M059J (cell line): Measurements from ENCODE around the gene KCNK4. TPM values are rescaled to one million over a fixed set of nuclear protein-coding genes. Genes with fewer than 3 reads are reported as not detected.

Experiments
- DNase-seq: peaks from one replicate; pipeline ENCODE4 v3.0.0-alpha.2; 2012; ENCODE audit warnings: low read depth
- total RNA-seq: library from RNA; depleted of rRNA; stranded (reverse); fragments of >200 nt; shearing (Covaris generic); gene quantifications from 2 replicates; pipeline ENCODE4 v1.2.3, GENCODE V29; 2014

KCNK4 gene
- total RNA-seq, 1 experiment from 2014 or later: 0.10 TPM

DNA sequence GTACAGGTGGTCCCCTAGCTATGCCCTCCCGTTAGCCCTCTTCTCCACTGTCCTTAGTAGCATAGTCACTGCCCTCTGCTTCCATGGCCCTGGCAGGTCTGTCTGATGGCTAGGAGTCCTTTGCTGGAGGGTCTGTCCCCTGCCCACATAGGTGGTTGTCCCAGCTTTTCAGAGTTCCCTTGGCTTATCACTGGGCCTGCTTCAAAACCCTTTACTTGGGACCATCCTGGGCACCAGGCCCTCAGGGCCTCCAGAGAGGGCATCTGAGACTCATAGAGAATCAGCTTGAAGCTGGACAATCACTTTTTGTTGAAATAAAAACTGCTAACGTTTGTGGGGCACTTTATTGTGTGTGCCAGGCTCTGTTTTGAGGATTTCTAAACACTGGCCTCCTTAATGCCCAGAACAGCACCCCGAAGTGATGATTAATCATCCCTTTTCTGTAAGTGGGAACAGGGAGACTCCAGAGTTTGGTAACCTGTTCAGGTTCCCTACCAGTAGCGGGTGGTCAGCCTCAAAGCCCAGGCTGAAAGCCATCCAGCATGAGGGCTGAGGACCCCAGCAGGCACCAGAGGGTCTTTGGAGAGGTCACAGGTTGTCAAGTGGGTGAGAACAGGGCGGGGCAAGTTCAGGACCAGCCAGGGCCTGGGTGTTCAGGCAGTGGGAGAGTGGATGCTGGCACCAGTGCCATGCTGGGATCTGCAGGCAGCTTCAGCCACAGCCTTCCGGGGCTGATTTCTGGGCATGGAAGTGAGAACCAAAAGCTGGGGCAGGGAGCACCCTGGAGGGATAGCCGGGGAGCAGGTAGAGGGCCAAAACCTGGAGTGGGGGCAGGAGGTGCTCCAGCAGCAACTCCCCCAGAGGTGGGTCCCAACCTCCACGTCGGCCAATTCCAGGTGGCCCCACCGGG lies 495 bp upstream of the KCNK4 start:
- no peak for DNase-seq

DNA sequence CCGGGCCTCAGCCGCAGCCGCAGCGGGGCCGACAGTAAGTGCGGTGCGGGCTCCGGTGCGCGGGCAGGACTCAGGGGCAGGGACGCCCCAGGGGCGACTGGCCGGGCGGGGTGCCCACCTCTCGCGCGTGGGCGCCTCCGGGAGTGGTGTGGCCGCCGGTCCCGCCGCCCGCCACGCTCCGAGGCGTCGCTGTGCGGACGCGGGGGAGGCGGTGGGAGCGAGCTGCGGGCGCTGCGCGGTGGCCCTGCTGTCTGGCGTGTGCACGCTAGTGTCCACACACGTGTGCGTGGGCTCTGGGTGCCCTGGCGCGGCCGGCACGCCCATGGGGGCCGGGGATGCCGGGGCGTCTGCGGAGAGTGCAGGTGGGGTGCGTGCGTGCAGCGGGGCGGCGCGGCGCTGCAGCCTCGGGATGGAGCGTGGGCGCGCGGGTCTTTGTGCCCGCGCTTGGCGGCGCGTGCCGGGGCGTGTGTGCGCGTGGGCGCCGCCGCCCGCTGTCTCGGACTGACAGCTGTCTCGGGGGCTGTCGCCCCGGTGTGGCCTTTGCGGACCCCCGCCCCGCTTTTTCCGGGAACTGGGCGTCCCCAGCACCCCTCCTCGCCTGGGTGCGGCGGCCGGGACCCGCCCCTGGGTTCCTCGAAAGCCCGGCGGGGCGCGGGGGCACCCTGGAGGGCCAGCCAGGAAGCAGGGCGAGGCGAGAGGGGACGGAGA lies 804 bp downstream of the KCNK4 start:
- no peak for DNase-seq

DNA sequence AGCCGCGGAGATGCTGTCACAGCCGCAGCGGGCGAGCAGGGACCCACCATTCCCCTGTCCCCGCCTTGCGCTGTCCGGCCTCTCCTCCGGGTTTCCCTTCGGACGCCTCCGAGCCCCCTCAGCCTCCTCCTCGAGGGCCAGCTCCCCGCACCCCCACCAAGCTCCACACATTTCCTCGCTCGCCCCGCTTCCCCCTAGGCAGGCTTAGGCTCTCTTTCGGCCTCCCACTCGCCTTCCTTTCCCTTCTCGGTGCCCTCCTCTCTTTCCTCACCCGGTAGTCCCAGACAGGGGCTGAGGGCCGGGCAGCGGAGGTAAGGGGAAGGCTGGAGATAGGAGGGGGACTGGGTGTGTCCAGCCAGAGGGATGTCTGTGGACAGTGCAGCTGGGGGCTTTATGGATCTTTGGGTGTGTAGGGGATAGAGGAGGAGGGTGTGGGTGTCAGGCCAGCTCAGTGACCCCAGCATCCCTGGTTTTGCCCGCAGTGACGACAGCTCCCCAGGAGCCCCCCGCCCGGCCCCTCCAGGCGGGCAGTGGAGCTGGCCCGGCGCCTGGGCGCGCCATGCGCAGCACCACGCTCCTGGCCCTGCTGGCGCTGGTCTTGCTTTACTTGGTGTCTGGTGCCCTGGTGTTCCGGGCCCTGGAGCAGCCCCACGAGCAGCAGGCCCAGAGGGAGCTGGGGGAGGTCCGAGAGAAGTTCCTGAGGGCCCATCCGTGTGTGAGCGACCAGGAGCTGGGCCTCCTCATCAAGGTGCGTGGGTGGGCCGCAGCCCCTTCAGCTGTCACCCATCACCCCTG lies 1.6 kb downstream of the KCNK4 start:
- DNase-seq: no peak

- no peak for DNase-seq
Observed at GRCh38 chr11:64294774-64295173, 3.7 kb downstream of the KCNK4 start.

GRCh38 chr11:64295760-64296159 lies 4.7 kb downstream of the KCNK4 start:
- DNase-seq: no peak

GRCh38 chr11:64296236-64296635 lies 5.1 kb downstream of the KCNK4 start:
- no peak for DNase-seq

GRCh38 chr11:64296830-64297698 lies 6.0 kb downstream of the KCNK4 start:
- no peak for DNase-seq

GRCh38 chr11:64297699-64298358 lies 6.7 kb downstream of the KCNK4 start:
- no peak for DNase-seq

GRCh38 chr11:64298966-64299846 lies 8.1 kb downstream of the KCNK4 start:
- peak; percentile 25 for DNase-seq

- DNase-seq: no peak
Observed at GRCh38 chr11:64299847-64300648, 8.9 kb downstream of the KCNK4 start, which contains the start of gene CATSPERZ. TSS of gene CATSPERZ (plus strand) at chr11:64300358. CDS start at chr11:64300411, 53 bp downstream.

GRCh38 chr11:64303109-64304031 lies 12.3 kb downstream of the KCNK4 start:
- DNase-seq: no peak

DNA sequence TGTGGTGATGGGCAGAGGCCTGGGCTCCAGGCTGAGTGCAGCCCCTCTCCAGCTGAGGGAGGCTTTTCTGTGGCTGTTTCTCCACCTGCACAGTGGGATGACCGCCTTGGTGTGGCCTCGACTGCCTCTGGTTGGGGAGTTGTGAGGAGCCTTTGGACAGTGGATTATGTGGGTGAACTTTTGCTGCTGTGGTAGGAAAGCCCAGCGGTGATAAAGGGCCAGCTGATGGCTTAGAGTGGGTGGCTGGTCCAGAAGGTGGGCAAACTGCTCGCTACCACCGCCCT lies 12.9 kb downstream of the KCNK4 start:
- DNase-seq: no peak

DNA sequence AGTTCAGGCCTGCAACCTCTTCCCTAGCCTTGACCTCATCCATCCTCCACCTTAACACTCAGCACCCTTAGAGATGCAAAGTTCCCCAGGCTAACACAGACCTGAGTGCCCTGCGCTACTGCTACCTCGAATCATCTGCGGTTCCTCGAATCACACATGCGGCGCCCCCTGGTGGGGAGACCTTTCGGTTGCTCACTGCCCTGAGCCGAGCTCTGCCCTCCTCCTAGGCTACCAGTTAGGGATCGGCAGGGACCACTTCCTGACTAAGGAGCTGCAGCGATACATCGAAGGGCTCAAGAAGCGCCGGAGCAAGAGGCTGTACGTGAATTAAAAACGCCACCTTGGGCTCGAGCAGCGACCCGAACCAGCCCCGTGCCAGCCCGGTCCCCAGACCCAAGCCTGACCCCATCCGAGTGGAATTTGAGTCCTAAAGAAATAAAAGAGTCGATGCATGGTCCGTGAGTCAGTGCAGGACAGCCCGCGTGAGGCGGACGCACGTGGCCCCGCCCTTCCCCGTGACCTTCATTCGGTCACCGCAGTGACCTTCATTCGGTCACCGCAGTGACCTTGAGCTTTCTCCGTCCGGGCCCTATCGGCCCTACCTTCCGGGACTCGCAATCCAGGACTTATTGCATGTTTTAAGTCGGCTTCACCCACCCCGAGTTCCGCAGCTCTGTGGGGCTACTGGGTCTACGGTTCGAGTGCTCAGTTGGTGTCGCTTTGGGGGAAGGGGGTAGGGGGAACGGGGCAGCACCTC lies 13.4 kb downstream of the KCNK4 start:
- DNase-seq: peak; percentile 89

DNA sequence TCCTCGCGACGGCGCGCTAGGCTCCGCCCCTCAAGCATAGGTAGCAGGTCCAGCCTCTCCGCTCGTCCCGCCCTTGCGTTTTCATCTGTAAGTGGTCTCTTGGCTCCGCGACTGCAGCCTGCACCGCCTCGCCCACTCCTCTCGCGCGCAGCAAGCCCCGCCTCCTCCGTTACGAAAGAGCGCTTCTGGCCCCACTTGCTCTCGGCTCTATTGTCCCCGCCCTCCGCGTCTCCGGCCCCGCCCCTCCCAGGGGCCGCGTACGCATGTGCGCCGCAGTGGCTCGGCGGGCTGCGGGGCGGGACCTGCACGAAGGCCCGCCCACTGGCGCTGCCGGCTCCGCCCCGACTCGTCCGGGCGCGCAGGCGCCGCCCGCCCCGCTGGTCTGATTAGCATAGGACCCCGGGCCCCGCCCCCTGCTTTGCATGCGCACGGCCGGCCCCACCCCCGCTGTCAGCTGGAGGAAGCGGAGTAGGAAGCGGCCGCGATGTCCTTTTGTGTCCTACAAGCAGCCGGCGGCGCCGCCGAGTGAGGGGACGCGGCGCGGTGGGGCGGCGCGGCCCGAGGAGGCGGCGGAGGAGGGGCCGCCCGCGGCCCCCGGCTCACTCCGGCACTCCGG lies 14.1 kb downstream of the KCNK4 start, which contains the start of gene ESRRA:
ESRRA (plus strand) TSS at position 450 of the 616 bp plus-strand sequence. CDS start 1,656 bp downstream, outside the sequence.
- DNase-seq: peak; percentile 97

DNA sequence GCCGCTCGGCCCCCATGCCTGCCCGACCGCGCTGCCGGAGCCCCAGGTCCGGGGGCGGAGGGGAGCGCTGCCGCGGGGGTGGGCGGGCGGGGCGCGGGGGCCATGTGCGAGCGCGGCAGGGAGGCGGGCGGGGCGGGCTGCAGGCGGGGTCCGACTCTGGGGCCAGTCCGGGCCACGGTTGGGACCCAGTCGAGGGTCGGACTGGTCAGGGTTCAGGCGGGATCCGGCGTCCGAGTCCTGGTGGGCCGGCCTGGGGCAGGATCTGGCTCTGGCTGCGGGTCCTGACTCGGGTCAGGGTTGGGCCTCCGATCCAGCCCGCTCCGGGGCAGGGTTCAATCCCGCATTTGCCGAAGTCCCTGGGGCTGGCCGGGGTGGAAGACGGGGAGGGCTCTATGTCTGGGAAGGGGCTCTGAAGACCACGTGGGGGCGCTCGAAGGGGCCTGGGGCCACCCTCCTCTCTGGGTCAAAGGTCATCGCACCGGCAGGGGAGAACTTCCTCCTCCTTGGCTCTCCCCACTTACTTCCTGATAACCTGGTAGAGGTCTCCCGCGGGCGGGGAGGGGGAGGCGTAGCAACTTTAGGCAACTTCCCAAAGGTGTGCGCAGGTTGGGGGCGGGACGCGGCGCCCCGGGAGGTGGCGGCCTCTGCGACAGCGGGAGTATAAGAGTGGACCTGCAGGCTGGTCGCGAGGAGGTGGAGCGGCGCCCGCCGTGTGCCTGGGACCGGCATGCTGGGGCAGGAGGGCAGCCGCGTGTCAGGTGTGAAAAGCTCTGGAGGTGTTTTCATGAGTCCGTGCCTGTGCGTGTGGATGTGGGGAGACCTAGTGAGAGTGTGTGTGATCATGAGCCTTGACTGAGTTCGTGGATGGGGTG lies 14.8 kb downstream of the KCNK4 start:
- peak; percentile 55 for DNase-seq

DNA sequence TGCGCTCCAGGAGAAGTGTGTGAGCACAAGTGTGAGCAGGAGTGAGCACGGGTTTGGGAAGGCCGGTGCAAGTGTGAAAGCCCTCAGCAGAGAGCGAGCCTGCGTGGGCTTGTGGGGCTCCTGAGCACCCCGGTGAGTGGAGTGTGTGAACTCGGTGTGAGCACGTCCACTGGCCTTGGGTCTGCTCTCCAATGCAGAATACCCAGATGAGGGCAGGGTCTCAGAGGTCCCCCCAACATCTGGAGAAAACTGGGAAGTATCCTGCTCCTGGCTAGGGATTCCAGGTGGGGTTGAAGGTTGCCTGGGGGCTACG lies 15.4 kb downstream of the KCNK4 start:
- DNase-seq: no peak
